Lower leg skin (tissue), 4 donors: ENCODE measurements around the gene ADCY1. TPM values are rescaled to one million over a fixed set of nuclear protein-coding genes. Genes with fewer than 3 reads are reported as not detected.

Experiments
- DNase-seq, 2 donors: peaks; one replicate each; pipeline ENCODE4 v3.0.0-alpha.2; 2019; ENCODE audit warnings: low spot score in 2 of 2
- H3K4me3 ChIP-seq: fragments of 200-600 bp; sonication (generic); 2 replicates; pipeline ENCODE4 v1.5.1; 2017; ENCODE audit warnings: mild to moderate bottlenecking, low read depth; ENCODE audit not compliant: poor library complexity, severe bottlenecking
- CTCF ChIP-seq, 3 donors: fragments of 450-650 bp; IDR thresholded peaks; one replicate each; pipeline ENCODE4 v1.5.1; 2016; ENCODE audit warnings: antibody characterized with exemption in 3 of 3, mild to moderate bottlenecking in 3 of 3, moderate library complexity in 2 of 3
- POLR2A ChIP-seq, 2 donors: fragments of 450-650 bp; IDR thresholded peaks; one replicate each; pipeline ENCODE4 v1.6.1; 2016 to 2017; ENCODE audit warnings: antibody characterized with exemption in 2 of 2, mild to moderate bottlenecking in 1 of 2, moderate library complexity in 1 of 2
- WGBS, 2 donors: methylation state at CpG; one replicate each; pipeline ENCODE4 v1.1.5; 2018; 5-methylcytosine and 5-hydroxymethylcytosine counted together
- intact Hi-C: fragments of 100-400 bp; cut with DNase I; formaldehyde crosslinking; loops from one replicate; pipeline ENCODE4 v1.15.0; 2023; ENCODE audit warnings: low total_unique reads
- total RNA-seq, 4 donors: library from RNA; depleted of rRNA; stranded (reverse); fragments of >200 nt; gene quantifications; one replicate each; pipeline ENCODE4 v1.1.0, GENCODE V29; 2016

The ADCY1 gene
- total RNA-seq, 4 donors from 2014 or later: 0.04 to 0.74 (median 0.40) TPM

GRCh38 chr7:45696476-45696875, 122.3 kb downstream of the ADCY1 start:
- intact Hi-C loops: no loop called here
- DNase-seq: peak in 1 of 2 donors; percentile 4
- TF ChIP-seq CTCF (IDR thresholded peaks at IDR 0.05): no peak
- TF ChIP-seq POLR2A (IDR thresholded peaks at IDR 0.05): no peak
- no peak overlapping the region for H3K4me3 ChIP-seq
- WGBS, 2 donors: 84 to 92% methylated on average over 4 of the region's 4 CpGs

GRCh38 chr7:45697576-45698136, 123.5 kb downstream of the ADCY1 start:
- intact Hi-C loops: no loop called here
- 85 to 92% methylated on average over 5 of the region's 5 CpGs for WGBS, 2 donors
- no peak overlapping the region for H3K4me3 ChIP-seq
- DNase-seq: peak in 1 of 2 donors; percentile 7
- TF ChIP-seq CTCF (IDR thresholded peaks at IDR 0.05) (no peak), POLR2A (IDR thresholded peaks at IDR 0.05) (no peak)

- H3K4me3 ChIP-seq: no peak overlapping the region
- DNase-seq: no peak
- intact Hi-C loops: no loop called here
- 87 to 94% methylated on average over 6 of the region's 6 CpGs for WGBS, 2 donors
- TF ChIP-seq CTCF (IDR thresholded peaks at IDR 0.05): no peak
- TF ChIP-seq POLR2A (IDR thresholded peaks at IDR 0.05): no peak
Measured at GRCh38 chr7:45698303-45699014, 124.3 kb downstream of the ADCY1 start.

GRCh38 chr7:45699015-45699309, 124.8 kb downstream of the ADCY1 start:
- no peak for DNase-seq
- intact Hi-C loops: no loop called here

GRCh38 chr7:45699726-45700390, 125.7 kb downstream of the ADCY1 start:
- 79 to 88% methylated on average over 11 of the region's 11 CpGs for WGBS, 2 donors
- intact Hi-C loops: no loop called here
- TF ChIP-seq POLR2A (IDR thresholded peaks at IDR 0.05) (no peak), CTCF (IDR thresholded peaks at IDR 0.05) (no peak)
- no peak overlapping the region for H3K4me3 ChIP-seq
- peak in 1 of 2 donors; percentile 80 for DNase-seq

More at GRCh38 chr7:45699015-45699309, 124.8 kb downstream of the ADCY1 start:
- no peak overlapping the region for H3K4me3 ChIP-seq
- TF ChIP-seq CTCF (IDR thresholded peaks at IDR 0.05) (no peak), POLR2A (IDR thresholded peaks at IDR 0.05) (no peak)
